HL-60 (cell line): ENCODE measurements around the gene MLLT3.

Experiments
- DNase-seq, 2 experiments: peaks; one replicate each; pipeline ENCODE4 v3.0.0-alpha.2; 2010 to 2020; ENCODE audit warnings: low read depth in 1 of 2, low spot score in 1 of 2
- H3K27ac ChIP-seq: fragments of 250-450 bp; sonication (Bioruptor Pico); replicated peaks from 2 replicates; pipeline ENCODE4 v1.5.1; 2020; ENCODE audit warnings: mild to moderate bottlenecking, moderate library complexity
- H3K27me3 ChIP-seq: fragments of 250-450 bp; sonication (Bioruptor Pico); 2 replicates; pipeline ENCODE4 v1.5.1; 2021; ENCODE audit warnings: mild to moderate bottlenecking, moderate library complexity; ENCODE audit not compliant: insufficient read depth, poor library complexity, severe bottlenecking
- H3K4me3 ChIP-seq: replicated peaks from 2 replicates; pipeline ENCODE4 v1.5.1; 2011; ENCODE audit warnings: mild to moderate bottlenecking, control low read depth, low read length; ENCODE audit not compliant: insufficient read depth
- CTCF ChIP-seq: IDR thresholded peaks from one replicate; pipeline ENCODE4 v1.5.1; 2011; ENCODE audit warnings: low read length, control low read depth, inconsistent platforms; ENCODE audit not compliant: insufficient read depth
- GABPA ChIP-seq: IDR thresholded peaks from 2 replicates; pipeline ENCODE4 v1.6.1; 2012; ENCODE audit warnings: low read depth
- POLR2AphosphoS5 ChIP-seq: IDR thresholded peaks from 2 replicates; pipeline ENCODE4 v1.6.1; 2012; ENCODE audit warnings: low read depth
- SPI1 ChIP-seq: IDR thresholded peaks from 2 replicates; pipeline ENCODE4 v1.6.1; 2012; ENCODE audit warnings: low read depth, mild to moderate bottlenecking, borderline replicate concordance
- TF ChIP-seq, protein P1 (sequence below): IDR thresholded peaks from 2 replicates; pipeline ENCODE4 v1.6.1; 2012; ENCODE audit warnings: low read depth; ENCODE audit not compliant: insufficient replicate concordance

Gene MLLT3

DNA sequence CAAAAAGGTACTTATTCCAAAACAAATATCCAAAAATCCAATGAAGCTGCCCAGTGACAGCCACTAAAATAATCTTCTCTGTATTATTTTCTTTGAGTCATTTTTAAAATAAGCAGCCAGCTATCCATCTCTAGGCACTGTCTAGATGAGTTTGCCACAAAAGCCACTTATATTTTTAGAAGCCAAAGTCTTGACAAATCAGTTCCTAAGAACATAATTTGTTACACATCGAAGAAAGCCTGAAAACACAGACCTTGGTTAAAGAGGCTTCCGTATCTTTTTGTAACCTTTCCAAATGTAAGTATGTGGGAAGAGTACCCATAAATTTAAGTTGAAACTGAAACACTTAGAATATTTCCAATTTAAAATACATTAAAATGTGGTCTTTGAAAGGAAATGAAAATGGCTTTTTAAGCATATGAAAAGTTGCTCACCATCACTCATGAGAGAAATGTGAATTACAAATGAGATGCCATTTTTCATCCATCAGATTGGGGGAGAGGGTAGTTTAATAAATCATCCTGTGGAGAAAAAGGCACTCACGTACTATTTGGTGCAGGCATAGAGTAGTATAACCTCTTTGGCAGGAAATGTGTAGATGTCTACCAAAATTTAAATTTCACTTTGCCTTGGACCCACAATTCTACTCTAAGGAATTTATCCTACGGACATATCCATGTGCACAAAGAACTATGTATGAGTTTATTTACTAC lies 180.4 kb downstream of the MLLT3 start:
- H3K27ac ChIP-seq = no peak overlapping the region
- DNase-seq = no peak

GRCh38 chr9:20441166-20441565 lies 181.1 kb downstream of the MLLT3 start:
- Histone ChIP-seq H3K27ac (no peak overlapping the region), H3K27me3 (no peaks in the 10 kb centered on the region), H3K4me3 (no peak overlapping the region)
- TF ChIP-seq CTCF = no peak
- TF ChIP-seq SPI1 = no peak
- no peak for TF ChIP-seq POLR2AphosphoS5
- no peak for TF ChIP-seq GABPA
- TF ChIP-seq, protein P1, sequence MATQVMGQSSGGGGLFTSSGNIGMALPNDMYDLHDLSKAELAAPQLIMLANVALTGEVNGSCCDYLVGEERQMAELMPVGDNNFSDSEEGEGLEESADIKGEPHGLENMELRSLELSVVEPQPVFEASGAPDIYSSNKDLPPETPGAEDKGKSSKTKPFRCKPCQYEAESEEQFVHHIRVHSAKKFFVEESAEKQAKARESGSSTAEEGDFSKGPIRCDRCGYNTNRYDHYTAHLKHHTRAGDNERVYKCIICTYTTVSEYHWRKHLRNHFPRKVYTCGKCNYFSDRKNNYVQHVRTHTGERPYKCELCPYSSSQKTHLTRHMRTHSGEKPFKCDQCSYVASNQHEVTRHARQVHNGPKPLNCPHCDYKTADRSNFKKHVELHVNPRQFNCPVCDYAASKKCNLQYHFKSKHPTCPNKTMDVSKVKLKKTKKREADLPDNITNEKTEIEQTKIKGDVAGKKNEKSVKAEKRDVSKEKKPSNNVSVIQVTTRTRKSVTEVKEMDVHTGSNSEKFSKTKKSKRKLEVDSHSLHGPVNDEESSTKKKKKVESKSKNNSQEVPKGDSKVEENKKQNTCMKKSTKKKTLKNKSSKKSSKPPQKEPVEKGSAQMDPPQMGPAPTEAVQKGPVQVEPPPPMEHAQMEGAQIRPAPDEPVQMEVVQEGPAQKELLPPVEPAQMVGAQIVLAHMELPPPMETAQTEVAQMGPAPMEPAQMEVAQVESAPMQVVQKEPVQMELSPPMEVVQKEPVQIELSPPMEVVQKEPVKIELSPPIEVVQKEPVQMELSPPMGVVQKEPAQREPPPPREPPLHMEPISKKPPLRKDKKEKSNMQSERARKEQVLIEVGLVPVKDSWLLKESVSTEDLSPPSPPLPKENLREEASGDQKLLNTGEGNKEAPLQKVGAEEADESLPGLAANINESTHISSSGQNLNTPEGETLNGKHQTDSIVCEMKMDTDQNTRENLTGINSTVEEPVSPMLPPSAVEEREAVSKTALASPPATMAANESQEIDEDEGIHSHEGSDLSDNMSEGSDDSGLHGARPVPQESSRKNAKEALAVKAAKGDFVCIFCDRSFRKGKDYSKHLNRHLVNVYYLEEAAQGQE = no peak
- DNase-seq = no peak

More for the DNA sequence above, 180.4 kb downstream of the MLLT3 start:
- H3K4me3 ChIP-seq = no peak overlapping the region
- TF ChIP-seq, protein P1 = no peak
- no peak for TF ChIP-seq GABPA
- no peak for TF ChIP-seq POLR2AphosphoS5
- TF ChIP-seq SPI1 = no peak
- no peak for TF ChIP-seq CTCF
- H3K27me3 ChIP-seq = no peaks in the 10 kb centered on the region

DNA sequence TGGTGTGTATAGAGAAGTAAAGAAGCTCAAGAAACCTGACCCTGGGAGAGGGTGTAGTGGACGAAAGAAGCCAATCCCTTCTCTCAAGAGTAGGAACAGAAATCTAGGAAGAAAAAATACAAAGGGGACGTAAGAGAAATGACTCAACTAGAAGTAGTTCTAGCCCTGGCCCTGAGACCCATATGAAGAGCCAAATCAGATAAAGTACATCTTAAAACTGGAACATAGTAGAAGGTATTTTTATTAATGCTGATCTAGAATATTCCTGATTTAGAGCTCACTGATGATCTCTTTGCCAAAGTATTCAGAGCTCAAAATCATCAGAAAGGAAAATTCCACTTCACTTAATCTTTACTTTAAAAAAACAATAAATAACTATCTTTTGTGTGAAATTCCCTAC lies 184.8 kb downstream of the MLLT3 start:
- TF ChIP-seq, protein P1 = no peak
- TF ChIP-seq SPI1 (no peak), GABPA (no peak)
- Histone ChIP-seq H3K4me3 (no peak overlapping the region), H3K27me3 (no peaks in the 10 kb centered on the region), H3K27ac (no peak overlapping the region)
- no peak for DNase-seq
